ENCODE results near the gene PKD1L1. TPM values are rescaled to one million over a fixed set of nuclear protein-coding genes. Genes with fewer than 3 reads are reported as not detected.
A peak's percentile ranks its signal among the peaks of the same experiment; 100 is the strongest.

Gene PKD1L1
- total RNA-seq, 1 donor from 2014 or later, result 1.1 TPM

DNA sequence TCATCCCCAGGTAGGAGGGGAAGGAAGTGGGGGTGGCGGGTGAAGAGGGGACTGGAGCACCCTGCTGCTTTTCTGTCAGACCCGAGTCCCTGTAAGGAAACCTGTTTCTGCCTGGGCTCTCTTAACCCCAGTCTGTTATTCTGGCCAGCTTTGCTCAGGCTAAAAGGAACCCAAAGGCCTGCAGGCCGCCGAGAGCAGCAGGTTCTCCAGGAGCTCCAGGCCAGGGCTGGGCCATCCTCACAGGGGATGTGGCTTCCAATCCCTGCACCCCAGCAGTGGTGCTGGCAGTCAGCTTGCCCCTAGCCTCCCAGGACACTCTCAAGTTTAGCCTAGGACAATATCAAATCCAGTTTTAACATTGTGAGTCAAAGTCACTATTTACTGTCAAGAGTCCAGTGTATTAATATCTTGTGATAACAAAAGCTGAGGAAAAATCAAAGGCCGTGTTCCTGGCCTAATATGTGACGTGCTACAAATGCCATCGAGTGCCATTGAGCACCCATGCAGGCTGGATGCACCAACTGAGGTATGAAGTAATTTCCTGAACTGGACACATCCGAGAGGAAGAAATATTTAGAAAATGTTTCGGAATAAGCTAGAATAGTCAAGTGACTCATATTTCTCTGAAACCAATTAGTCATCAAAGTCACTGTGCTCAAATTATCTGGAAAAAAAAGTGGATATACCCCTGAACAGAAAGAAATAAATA lies 7.0 kb downstream of the PKD1L1 start:
- Mint-ChIP-seq H3K4me3 (ENCODE audit: low read depth) (no peak overlapping the region), H3K4me1 (ENCODE audit: low read depth) (peaks cover 14% of the 10 kb centered on the region), H3K27me3 (ENCODE audit: low read depth) (no peaks in the 10 kb centered on the region), H3K36me3 (ENCODE audit: low read depth) (no peaks in the 10 kb centered on the region), H3K27ac (no peak overlapping the region), H3K9me3 (no peaks in the 10 kb centered on the region)
- intact Hi-C loops (cut with micrococcal nuclease), result loop anchor here (10.0 kb wide), 1 partner anchor 354 kb away; no protein-coding TSS in a partner anchor
- DNase-seq (ENCODE audit: low spot score), result no peak

DNA sequence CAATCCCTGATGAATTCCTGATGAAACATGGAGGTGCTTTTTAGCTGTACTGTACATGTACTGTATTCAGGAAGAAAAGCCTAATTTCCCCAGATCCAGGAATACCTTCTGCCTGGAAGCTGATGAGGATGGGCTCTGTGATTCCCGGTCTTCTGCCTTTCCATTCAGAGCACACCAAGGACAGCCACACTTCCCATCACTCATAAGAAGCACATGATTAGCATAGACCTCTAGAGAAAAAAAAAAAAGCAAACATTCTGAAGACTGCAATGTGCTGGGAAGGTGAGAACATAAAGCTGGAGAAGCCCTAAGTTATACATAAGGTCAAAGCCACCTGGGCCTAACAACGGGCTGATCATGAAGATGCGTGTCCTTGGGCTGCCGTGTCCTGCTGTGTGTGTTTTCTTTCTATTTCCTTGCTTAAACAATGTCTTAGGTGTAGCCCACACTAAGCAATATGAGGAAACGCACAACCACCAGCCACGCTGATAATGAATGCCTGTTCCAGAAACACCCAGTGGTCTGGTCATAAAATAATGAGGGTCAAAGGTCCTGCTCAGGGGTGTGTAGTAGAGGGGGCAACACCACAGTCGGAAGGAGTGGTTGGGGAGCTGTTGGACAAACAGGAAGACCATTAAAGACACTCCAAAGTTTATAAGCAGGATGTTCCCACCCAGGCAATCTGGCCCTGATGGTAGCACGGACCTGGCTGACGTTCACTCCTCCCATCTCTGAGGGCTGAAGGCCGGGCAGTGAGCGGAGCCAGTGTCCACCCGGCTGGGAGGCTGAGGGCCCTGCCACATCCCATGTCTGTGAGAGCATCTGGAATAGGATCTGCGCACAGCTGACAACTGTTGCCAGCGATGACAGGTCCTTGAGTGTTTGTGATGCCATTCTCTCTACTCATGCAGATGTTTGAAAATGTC lies 7.9 kb downstream of the PKD1L1 start:
- DNase-seq (ENCODE audit: low spot score), result no peak
- Mint-ChIP-seq H3K9me3 (no peaks in the 10 kb centered on the region), H3K4me3 (ENCODE audit: low read depth) (no peak overlapping the region), H3K4me1 (ENCODE audit: low read depth) (peaks cover 13% of the 10 kb centered on the region), H3K36me3 (ENCODE audit: low read depth) (no peaks in the 10 kb centered on the region), H3K27ac (no peak overlapping the region), H3K27me3 (ENCODE audit: low read depth) (no peaks in the 10 kb centered on the region)
- intact Hi-C loops (cut with micrococcal nuclease), result loop anchor here (10.0 kb wide), 1 partner anchor 354 kb away; no protein-coding TSS in a partner anchor

DNA sequence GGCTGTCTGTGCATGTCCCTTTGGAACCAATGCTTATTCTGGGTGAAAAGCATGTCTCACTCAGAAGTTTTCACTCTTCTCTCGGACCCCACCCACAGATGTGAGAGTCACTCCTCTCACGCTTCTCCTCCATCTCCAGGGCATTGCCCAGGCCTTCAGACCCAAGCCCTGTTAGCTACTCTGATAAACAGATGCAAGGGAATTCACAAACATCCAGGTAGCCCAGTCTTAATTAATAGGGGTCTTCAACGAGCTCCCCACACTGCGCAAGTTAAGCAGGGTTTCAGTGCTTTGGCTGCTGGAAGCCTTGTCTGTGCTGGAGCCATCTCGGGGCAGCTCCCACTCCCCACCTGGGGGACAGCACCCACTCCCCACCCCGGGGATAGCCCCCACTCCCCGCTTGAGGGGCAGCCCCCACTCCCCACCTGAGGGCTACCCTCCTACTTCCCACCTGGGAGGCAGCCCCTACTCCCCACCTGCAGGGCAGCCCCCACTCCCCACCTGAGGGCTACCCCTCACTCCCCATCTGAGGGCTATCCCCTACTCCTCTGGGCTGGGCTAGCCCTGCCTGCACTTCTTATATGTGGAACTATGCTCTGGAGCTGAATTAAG lies 8.7 kb downstream of the PKD1L1 start:
- peaks cover 10% of the 10 kb centered on the region for H3K4me1 Mint-ChIP-seq (ENCODE audit: low read depth)
- H3K9me3 Mint-ChIP-seq, result no peaks in the 10 kb centered on the region
- no peak overlapping the region for H3K4me3 Mint-ChIP-seq (ENCODE audit: low read depth)
- H3K27me3 Mint-ChIP-seq (ENCODE audit: low read depth), result no peaks in the 10 kb centered on the region
- no peaks in the 10 kb centered on the region for H3K36me3 Mint-ChIP-seq (ENCODE audit: low read depth)
- intact Hi-C loops (cut with micrococcal nuclease), result loop anchor here (5.0 to 10.0 kb wide), 2 partner anchors 57 to 355 kb away; no protein-coding TSS in a partner anchor
- DNase-seq (ENCODE audit: low spot score), result no peak
- H3K27ac Mint-ChIP-seq, result no peak overlapping the region

DNA sequence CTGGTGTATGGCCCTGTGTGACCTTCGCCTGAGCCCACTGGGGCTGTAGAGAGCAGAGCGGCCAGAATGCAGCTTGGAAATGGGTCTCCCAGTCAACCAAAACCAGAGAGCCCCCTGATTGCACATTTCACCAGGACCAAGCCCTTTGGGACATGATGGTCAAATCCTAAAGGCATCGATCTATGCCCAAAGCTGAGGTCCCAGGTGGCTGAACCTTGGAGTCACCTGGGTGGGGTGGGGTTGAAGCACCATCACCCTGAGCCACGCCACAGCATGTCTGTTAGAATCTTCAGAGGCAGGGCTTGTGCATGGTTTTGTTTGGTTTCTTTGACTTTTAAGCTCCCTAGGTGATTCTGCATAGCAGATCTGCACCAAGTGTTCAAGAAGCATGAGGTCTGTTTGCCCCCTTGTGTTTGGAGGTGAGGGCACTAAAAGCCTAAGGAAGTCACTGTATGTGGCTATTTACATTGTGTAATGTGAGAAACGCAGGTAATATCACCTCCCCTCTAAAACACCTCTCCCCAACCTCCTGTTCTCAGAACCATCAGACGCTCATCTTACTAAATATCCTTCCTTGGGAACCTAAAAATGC lies 9.6 kb downstream of the PKD1L1 start:
- Mint-ChIP-seq H3K4me3 (ENCODE audit: low read depth) (no peak overlapping the region), H3K9me3 (no peaks in the 10 kb centered on the region), H3K4me1 (ENCODE audit: low read depth) (peaks cover 10% of the 10 kb centered on the region)

DNA sequence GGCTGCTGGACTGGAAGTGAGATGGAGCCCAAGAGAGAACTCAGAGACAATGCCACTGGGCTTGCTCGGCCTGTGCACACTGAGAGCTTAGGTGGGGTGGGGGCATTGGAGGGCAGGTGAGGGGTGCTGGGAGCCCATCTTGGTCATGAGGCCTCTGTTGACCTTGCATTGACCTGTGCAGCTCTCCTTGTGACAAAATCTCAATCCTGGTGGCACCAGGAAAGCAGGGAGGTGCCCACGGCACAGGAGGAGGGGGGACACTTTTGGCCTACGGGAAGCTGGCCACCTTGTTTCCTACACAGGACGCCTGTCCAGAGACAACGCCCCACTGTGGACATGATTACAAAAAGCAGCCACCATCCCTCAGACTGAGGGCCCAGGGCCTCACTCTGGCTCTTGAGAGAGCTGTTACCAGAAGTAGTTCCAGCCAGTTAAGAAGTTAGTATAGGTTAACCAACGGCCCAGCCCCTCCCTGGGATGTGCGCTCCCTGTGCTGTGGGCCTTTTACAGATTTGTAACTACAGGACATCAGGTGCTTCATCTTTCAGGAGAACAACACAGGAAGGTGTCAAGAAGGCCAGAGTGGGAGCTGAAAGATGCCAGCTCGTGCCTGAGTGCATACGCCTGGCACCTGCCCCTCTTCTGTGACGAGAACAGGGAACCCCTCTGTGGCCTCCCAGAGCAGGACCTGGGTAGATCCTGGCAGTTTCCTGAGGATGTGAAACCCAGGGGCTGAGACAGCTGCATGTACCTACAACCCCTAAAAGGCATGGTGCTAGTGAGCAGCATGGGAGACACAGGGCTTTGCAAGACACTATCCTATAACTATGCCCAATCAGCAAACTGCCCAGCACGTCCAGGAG lies 10.3 kb downstream of the PKD1L1 start:
- intact Hi-C loops (cut with micrococcal nuclease), result loop anchor here (5.0 kb wide), 1 partner anchor 56 kb away; no protein-coding TSS in a partner anchor
- Mint-ChIP-seq H3K4me1 (ENCODE audit: low read depth) (peaks cover 10% of the 10 kb centered on the region), H3K36me3 (ENCODE audit: low read depth) (no peaks in the 10 kb centered on the region), H3K27me3 (ENCODE audit: low read depth) (no peaks in the 10 kb centered on the region), H3K4me3 (ENCODE audit: low read depth) (peak overlapping the region; percentile 7), H3K9me3 (no peaks in the 10 kb centered on the region), H3K27ac (peak overlapping the region; percentile 71)
- DNase-seq (ENCODE audit: low spot score), result no peak

More for the DNA sequence above, 9.6 kb downstream of the PKD1L1 start:
- intact Hi-C loops (cut with micrococcal nuclease), result loop anchor here (5.0 kb wide), 1 partner anchor 56 kb away; no protein-coding TSS in a partner anchor
- DNase-seq (ENCODE audit: low spot score), result no peak
- Mint-ChIP-seq H3K27ac (no peak overlapping the region), H3K36me3 (ENCODE audit: low read depth) (no peaks in the 10 kb centered on the region), H3K27me3 (ENCODE audit: low read depth) (no peaks in the 10 kb centered on the region)

DNA sequence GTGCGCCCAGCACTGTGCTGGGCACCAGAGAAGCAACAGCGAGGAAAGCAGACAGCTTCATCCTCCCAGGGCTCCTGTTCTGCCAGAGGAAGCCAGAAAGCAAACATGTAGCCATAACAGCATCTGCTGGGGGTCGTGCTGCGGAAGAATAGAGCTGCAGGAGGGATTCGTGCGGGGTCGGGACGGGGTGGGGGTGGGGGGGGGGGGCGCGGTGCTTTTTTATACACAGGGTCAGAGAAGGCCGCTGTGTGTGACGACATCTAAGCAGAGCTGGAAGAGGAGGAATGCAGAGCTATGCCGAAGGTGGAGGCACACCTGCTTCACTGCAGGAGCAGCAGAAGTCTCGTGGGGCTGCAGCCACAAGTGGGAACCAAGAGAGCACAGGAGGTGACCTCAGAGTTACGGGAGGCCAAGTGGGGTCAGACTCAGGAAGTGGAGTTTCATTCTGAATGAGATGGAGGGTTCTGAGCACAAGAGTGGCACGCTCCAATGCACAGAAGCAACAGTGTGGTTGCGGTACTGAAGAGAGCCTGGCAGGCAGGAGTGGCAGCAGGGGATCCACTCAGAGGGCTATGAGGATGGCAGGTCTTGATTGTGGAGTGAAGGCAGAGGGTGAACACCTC lies 11.1 kb downstream of the PKD1L1 start:
- peak overlapping the region; percentile 7 for H3K4me3 Mint-ChIP-seq (ENCODE audit: low read depth)
- H3K4me1 Mint-ChIP-seq (ENCODE audit: low read depth), result peaks cover 10% of the 10 kb centered on the region
- DNase-seq (ENCODE audit: low spot score), result no peak
- intact Hi-C loops (cut with micrococcal nuclease), result loop anchor here (5.0 kb wide), 1 partner anchor 55 kb away; no protein-coding TSS in a partner anchor
- H3K27me3 Mint-ChIP-seq (ENCODE audit: low read depth), result no peaks in the 10 kb centered on the region
- H3K9me3 Mint-ChIP-seq, result no peaks in the 10 kb centered on the region
- peak overlapping the region; percentile 71 for H3K27ac Mint-ChIP-seq
- H3K36me3 Mint-ChIP-seq (ENCODE audit: low read depth), result no peaks in the 10 kb centered on the region

DNA sequence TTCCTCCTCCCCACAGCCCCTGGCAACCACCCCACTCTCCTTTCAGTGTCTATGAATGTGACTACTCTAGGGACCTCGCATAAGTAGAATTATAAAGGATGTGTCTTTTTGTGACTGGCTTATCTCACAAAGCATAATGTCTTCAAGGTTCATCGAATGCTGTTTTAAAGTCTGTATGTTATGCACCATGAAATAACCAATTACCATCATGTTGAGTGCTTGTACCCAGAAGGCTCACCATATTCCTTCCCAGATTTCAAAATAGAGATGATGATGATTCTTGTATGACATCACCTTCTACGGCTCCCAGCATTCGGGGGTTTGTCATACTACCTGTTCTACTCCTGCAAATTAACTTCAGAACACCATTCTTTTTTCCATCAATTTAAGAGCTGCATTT lies 11.9 kb downstream of the PKD1L1 start:
- Mint-ChIP-seq H3K4me3 (ENCODE audit: low read depth) (no peak overlapping the region), H3K27ac (no peak overlapping the region), H3K4me1 (ENCODE audit: low read depth) (peaks cover 10% of the 10 kb centered on the region), H3K27me3 (ENCODE audit: low read depth) (no peaks in the 10 kb centered on the region), H3K36me3 (ENCODE audit: low read depth) (no peaks in the 10 kb centered on the region), H3K9me3 (no peaks in the 10 kb centered on the region)
- DNase-seq (ENCODE audit: low spot score), result no peak
- intact Hi-C loops (cut with micrococcal nuclease), result loop anchor here (5.0 kb wide), 1 partner anchor 54 kb away; no protein-coding TSS in a partner anchor

DNA sequence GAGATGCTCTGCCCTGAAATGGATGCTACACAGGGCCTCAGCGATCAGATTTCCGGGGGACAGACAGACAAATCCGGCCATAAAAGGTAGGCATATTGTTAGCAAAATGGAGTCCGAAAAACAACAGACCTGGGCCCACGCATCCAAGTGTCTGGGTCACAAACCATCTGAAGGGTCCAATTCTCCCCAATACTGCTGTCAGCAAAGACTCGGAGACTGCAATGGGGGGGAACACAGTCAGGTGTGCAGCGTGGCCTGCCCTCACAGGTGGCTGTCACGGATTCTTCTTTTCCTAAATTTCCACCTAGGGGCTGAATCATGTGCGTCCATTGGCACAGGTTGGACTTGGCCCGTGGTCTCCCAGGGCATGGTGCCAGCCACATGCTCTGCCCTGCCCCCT lies 12.9 kb downstream of the PKD1L1 start:
- H3K27ac Mint-ChIP-seq, result no peak overlapping the region

DNA sequence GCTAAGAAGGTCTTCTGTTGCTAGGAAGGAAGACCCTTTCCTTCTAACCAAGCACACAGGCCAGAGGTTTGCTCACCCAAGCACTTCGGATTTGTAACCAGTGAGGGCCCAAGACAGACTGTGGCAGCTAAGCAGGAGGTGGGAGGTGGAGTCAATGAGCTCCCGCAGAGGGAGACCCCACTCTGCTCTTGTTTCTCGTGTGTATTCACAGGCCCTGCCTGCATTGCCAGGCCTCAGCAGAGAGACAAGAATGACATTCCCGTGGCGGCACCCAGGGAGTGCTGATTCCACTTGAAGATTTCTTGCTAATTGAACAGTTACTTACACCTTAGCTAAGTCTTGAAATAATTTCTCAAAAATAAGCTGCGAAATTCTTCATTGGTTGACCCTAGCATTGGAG lies 13.4 kb downstream of the PKD1L1 start:
- Mint-ChIP-seq H3K27me3 (ENCODE audit: low read depth) (no peaks in the 10 kb centered on the region), H3K4me3 (ENCODE audit: low read depth) (no peak overlapping the region), H3K36me3 (ENCODE audit: low read depth) (no peaks in the 10 kb centered on the region), H3K9me3 (no peaks in the 10 kb centered on the region), H3K27ac (no peak overlapping the region), H3K4me1 (ENCODE audit: low read depth) (peaks cover 10% of the 10 kb centered on the region)
- no peak for DNase-seq (ENCODE audit: low spot score)
- intact Hi-C loops (cut with micrococcal nuclease), result loop anchor here (5.0 kb wide), 1 partner anchor 53 kb away; no protein-coding TSS in a partner anchor

More for the DNA sequence above, 12.9 kb downstream of the PKD1L1 start:
- Mint-ChIP-seq H3K4me1 (ENCODE audit: low read depth) (peaks cover 10% of the 10 kb centered on the region), H3K9me3 (no peaks in the 10 kb centered on the region), H3K36me3 (ENCODE audit: low read depth) (no peaks in the 10 kb centered on the region), H3K4me3 (ENCODE audit: low read depth) (no peak overlapping the region), H3K27me3 (ENCODE audit: low read depth) (no peaks in the 10 kb centered on the region)
- no peak for DNase-seq (ENCODE audit: low spot score)
- intact Hi-C loops (cut with micrococcal nuclease), result loop anchor here (5.0 kb wide), 1 partner anchor 53 kb away; no protein-coding TSS in a partner anchor

DNA sequence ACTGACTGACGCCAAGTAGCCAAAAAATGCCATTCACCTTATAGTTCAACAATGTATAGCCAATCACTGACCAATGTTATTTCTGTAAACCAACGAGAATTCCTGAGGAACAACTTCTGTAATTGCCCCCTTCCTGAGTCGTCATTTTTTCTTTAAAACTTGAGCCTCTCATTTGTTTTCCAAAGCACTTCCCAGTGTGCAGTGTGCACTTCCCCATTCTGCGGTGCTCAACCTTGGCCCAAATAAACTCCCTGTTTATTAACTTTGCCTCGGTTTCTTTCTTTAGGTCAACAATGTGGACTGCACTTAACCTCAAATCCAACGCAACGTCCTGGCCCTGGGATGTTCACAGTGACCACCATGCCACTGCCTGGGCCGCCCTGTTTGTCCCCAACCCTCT lies 15.1 kb downstream of the PKD1L1 start:
- Mint-ChIP-seq H3K36me3 (ENCODE audit: low read depth) (no peaks in the 10 kb centered on the region), H3K27me3 (ENCODE audit: low read depth) (no peaks in the 10 kb centered on the region), H3K4me1 (ENCODE audit: low read depth) (peaks cover 10% of the 10 kb centered on the region), H3K27ac (no peak overlapping the region), H3K4me3 (ENCODE audit: low read depth) (no peak overlapping the region), H3K9me3 (no peaks in the 10 kb centered on the region)
- intact Hi-C loops (cut with micrococcal nuclease), result no loop called here
- DNase-seq (ENCODE audit: low spot score), result no peak

DNA sequence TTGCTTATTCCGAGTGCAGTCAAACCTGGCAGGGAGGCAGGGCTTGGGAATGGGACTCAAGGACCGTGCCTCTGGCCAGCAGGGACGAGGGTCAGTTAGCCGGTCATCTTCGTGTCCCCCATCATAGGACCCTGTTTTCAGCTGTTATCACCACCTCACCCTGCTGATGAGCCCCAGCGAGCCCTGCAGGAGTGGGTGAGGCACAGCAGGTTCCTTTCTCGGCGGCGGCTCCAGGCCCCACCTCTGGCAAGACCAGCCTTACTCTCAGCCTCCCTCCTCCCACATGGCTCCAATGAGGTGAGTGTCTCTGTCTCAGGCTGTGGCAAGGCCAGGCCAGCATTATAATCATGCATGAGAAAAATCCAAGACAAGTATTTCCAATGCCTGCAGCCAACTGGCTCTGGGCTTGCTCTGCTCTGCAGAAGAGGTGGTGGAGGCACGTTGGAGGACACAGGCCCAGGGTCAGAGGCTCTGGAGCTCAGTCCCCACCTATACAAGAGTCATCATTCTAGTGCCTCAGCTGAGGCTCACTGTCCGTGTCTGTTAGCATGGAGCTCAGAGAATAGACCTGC lies 15.7 kb downstream of the PKD1L1 start:
- H3K36me3 Mint-ChIP-seq (ENCODE audit: low read depth), result no peaks in the 10 kb centered on the region
- no peak for DNase-seq (ENCODE audit: low spot score)
- intact Hi-C loops (cut with micrococcal nuclease), result no loop called here
- H3K4me1 Mint-ChIP-seq (ENCODE audit: low read depth), result peaks cover 5% of the 10 kb centered on the region
- H3K4me3 Mint-ChIP-seq (ENCODE audit: low read depth), result no peak overlapping the region
- H3K27ac Mint-ChIP-seq, result no peak overlapping the region
- no peaks in the 10 kb centered on the region for H3K9me3 Mint-ChIP-seq
- no peaks in the 10 kb centered on the region for H3K27me3 Mint-ChIP-seq (ENCODE audit: low read depth)
